Activated B cell treated with CpG ODN at 0.5 μM for 24 hours (primary cell): ENCODE measurements around the gene MAD1L1. TPM values are rescaled to one million over a fixed set of nuclear protein-coding genes. Genes with fewer than 3 reads are reported as not detected.
A peak's percentile ranks its signal among the peaks of the same experiment; 100 is the strongest.

ENCODE experiments used
- ATAC-seq: fragments of 200-7000 bp; cut with Tn5 transposase; one replicate; pipeline ENCODE4 v1.10.0; 2021; ENCODE audit warnings: low read depth, mild to moderate bottlenecking, moderate library complexity
- CTCF ChIA-PET: fragments of 350-600 bp; sonication (Branson Sonifier 250); formaldehyde crosslinking; loops from one replicate; lab custom pipeline; 2021; ENCODE audit warnings: antibody characterized with exemption; lab: Charles Lee
- POLR2A ChIA-PET: fragments of 350-600 bp; sonication (Branson Sonifier 250); formaldehyde crosslinking; loops from one replicate; lab custom pipeline; 2021; ENCODE audit warnings: antibody characterized with exemption; lab: Charles Lee
- DNase-seq: peaks from one replicate; pipeline ENCODE4 v3.0.0; 2022
- H3K27ac Mint-ChIP-seq: one replicate; pipeline ENCODE4 v1.8.0; 2020; ENCODE audit warnings: mixed read lengths
- H3K27me3 Mint-ChIP-seq: one replicate; pipeline ENCODE4 v1.8.0; 2021; ENCODE audit warnings: mixed read lengths
- H3K36me3 Mint-ChIP-seq: one replicate; pipeline ENCODE4 v1.8.0; 2021; ENCODE audit warnings: low read depth, mixed read lengths
- H3K4me1 Mint-ChIP-seq: one replicate; pipeline ENCODE4 v1.8.0; 2021; ENCODE audit warnings: mixed read lengths
- H3K4me3 Mint-ChIP-seq: one replicate; pipeline ENCODE4 v1.8.0; 2020; ENCODE audit warnings: mild to moderate bottlenecking, mixed read lengths
- H3K9me3 Mint-ChIP-seq: one replicate; pipeline ENCODE4 v1.8.0; 2020; ENCODE audit warnings: mixed read lengths
- intact Hi-C: fragments of 100-400 bp; cut with micrococcal nuclease; formaldehyde crosslinking; loops from one replicate; pipeline ENCODE4 v1.15.1; 2024
- total RNA-seq: library from RNA; stranded (reverse); gene quantifications from 2 replicates; pipeline ENCODE4 v1.2.3, GENCODE V29; 2022
- TF ChIP-seq, protein P1 (sequence below): fragments of 200-600 bp; IDR thresholded peaks from one replicate; pipeline ENCODE4 v1.8.0; 2022; ENCODE audit warnings: antibody characterized with exemption, mild to moderate bottlenecking

Gene MAD1L1
- total RNA-seq, 1 donor from 2014 or later = 54.6 TPM

- no peaks in the 10 kb centered on the region for H3K9me3 Mint-ChIP-seq
- H3K36me3 Mint-ChIP-seq = peaks cover 27% of the 10 kb centered on the region
- ATAC-seq (no peak), DNase-seq (no peak)
- H3K4me3 Mint-ChIP-seq = no peak overlapping the region
- TF ChIP-seq, protein P1, sequence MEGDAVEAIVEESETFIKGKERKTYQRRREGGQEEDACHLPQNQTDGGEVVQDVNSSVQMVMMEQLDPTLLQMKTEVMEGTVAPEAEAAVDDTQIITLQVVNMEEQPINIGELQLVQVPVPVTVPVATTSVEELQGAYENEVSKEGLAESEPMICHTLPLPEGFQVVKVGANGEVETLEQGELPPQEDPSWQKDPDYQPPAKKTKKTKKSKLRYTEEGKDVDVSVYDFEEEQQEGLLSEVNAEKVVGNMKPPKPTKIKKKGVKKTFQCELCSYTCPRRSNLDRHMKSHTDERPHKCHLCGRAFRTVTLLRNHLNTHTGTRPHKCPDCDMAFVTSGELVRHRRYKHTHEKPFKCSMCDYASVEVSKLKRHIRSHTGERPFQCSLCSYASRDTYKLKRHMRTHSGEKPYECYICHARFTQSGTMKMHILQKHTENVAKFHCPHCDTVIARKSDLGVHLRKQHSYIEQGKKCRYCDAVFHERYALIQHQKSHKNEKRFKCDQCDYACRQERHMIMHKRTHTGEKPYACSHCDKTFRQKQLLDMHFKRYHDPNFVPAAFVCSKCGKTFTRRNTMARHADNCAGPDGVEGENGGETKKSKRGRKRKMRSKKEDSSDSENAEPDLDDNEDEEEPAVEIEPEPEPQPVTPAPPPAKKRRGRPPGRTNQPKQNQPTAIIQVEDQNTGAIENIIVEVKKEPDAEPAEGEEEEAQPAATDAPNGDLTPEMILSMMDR = no peak
- no peak overlapping the region for H3K27ac Mint-ChIP-seq
- POLR2A ChIA-PET = no interaction called here
- H3K4me1 Mint-ChIP-seq = peaks cover 21% of the 10 kb centered on the region
- H3K27me3 Mint-ChIP-seq = no peaks in the 10 kb centered on the region
- intact Hi-C loops = no loop called here
- CTCF ChIA-PET = no interaction called here
Measured at GRCh38 chr7:2009541-2010001, 223.2 kb downstream of the MAD1L1 start.

GRCh38 chr7:2008936-2009540 lies 223.7 kb downstream of the MAD1L1 start:
- POLR2A ChIA-PET = no interaction called here
- TF ChIP-seq, protein P1 = no peak
- CTCF ChIA-PET = no interaction called here

DNA sequence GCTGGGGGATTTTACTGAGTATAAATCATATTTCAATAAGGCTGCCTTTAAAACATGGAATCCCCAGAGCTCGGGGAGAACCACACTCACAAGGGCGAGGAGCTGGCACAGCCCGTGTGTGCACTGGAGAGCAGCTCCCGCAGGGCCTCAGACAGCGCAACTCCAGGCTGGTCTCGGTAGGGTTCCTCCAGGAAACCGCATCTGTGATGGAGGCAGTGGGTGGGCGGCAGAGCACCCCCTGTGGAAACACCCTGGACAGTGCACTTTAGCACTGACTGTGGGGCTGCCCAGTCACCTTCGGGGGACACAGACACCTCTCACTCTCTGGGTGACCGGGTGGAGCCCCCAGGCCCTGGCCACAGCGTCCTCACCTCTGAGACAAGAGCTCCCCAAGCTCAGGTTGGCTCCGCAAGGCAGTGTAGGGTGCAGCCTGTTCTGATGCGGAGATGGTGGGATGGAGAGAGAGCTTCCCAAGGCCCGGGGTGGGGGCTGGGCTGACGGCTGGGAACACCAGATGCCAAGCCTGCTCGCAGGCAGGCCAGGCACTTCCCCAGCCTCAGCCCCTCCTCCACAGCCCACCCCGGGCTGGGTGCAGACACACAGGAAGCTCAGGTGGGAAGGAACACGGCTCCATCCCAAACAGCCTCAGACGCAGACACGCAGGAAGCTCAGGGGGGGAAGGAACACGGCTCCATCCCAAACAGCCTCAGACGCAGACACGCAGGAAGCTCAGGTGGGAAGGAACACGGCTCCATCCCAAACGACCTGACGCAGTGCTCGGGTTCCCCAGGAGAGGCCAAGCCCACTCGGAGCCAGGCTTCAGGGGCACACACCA lies 224.4 kb downstream of the MAD1L1 start:
- H3K27ac Mint-ChIP-seq = no peak overlapping the region
- H3K9me3 Mint-ChIP-seq = no peaks in the 10 kb centered on the region
- H3K4me3 Mint-ChIP-seq = no peak overlapping the region
- no peaks in the 10 kb centered on the region for H3K27me3 Mint-ChIP-seq
- intact Hi-C loops = no loop called here
- ATAC-seq (no peak), DNase-seq (peak; percentile 11)
- CTCF ChIA-PET = no interaction called here
- peaks cover 21% of the 10 kb centered on the region for H3K36me3 Mint-ChIP-seq
- TF ChIP-seq, protein P1 = no peak
- H3K4me1 Mint-ChIP-seq = peaks cover 21% of the 10 kb centered on the region
- POLR2A ChIA-PET = no interaction called here

More at GRCh38 chr7:2008936-2009540, 223.7 kb downstream of the MAD1L1 start:
- peaks cover 21% of the 10 kb centered on the region for H3K4me1 Mint-ChIP-seq
- no peak overlapping the region for H3K4me3 Mint-ChIP-seq
- H3K9me3 Mint-ChIP-seq = no peaks in the 10 kb centered on the region
- intact Hi-C loops = no loop called here
- H3K27ac Mint-ChIP-seq = no peak overlapping the region
- H3K36me3 Mint-ChIP-seq = peaks cover 25% of the 10 kb centered on the region
- H3K27me3 Mint-ChIP-seq = no peaks in the 10 kb centered on the region
- ATAC-seq (no peak), DNase-seq (no peak)

- Mint-ChIP-seq H3K27ac (no peak overlapping the region), H3K4me1 (peaks cover 21% of the 10 kb centered on the region), H3K36me3 (peaks cover 13% of the 10 kb centered on the region), H3K9me3 (no peaks in the 10 kb centered on the region), H3K27me3 (no peaks in the 10 kb centered on the region), H3K4me3 (no peak overlapping the region)
- TF ChIP-seq, protein P1 = no peak
- ChIA-PET POLR2A (no interaction called here), CTCF (no interaction called here)
- peak; percentile 2 for DNase-seq
- no peak for ATAC-seq
- intact Hi-C loops = no loop called here
Measured at GRCh38 chr7:2007551-2007950, 225.2 kb downstream of the MAD1L1 start.

- Mint-ChIP-seq H3K27me3 (no peaks in the 10 kb centered on the region), H3K9me3 (no peaks in the 10 kb centered on the region), H3K4me3 (no peak overlapping the region), H3K36me3 (peaks cover 9% of the 10 kb centered on the region), H3K4me1 (peaks cover 21% of the 10 kb centered on the region), H3K27ac (no peak overlapping the region)
- intact Hi-C loops = no loop called here
- CTCF ChIA-PET = no interaction called here
- ATAC-seq (no peak), DNase-seq (peak; percentile 5)
- POLR2A ChIA-PET = no interaction called here
- TF ChIP-seq, protein P1 = no peak
Measured at GRCh38 chr7:2006921-2007381, 225.8 kb downstream of the MAD1L1 start.
